AG04449 (cell line): Measurements from ENCODE around the gene ATRAID.

Source experiments
- CTCF ChIA-PET: fragments of 350-600 bp; formaldehyde crosslinking; extraction: SDS; loops from one replicate; lab custom pipeline; 2021; ENCODE audit warnings: antibody characterized with exemption; lab: Yijun Ruan, JAX
- POLR2A ChIA-PET: fragments of 400-600, 350-600 bp; formaldehyde crosslinking; extraction: SDS; loops from one replicate; lab custom pipeline; 2020; ENCODE audit warnings: antibody characterized with exemption, inconsistent platforms; lab: Yijun Ruan, JAX
- DNase-seq: peaks from one replicate; pipeline ENCODE4 v3.0.0-alpha.2; 2010; ENCODE audit warnings: low read depth, low spot score
- H3K4me3 ChIP-seq: 2 replicates; pipeline ENCODE4 v1.5.1; 2011; ENCODE audit warnings: low read depth, mild to moderate bottlenecking, control low read depth, low read length
- TF ChIP-seq, protein P1 (sequence below): IDR thresholded peaks from one replicate; pipeline ENCODE4 v1.5.1; 2011; ENCODE audit warnings: mild to moderate bottlenecking, moderate library complexity, low read length, control low read depth, inconsistent platforms; ENCODE audit not compliant: insufficient read depth; ENCODE audit errors: missing control alignments

ATRAID gene

DNA sequence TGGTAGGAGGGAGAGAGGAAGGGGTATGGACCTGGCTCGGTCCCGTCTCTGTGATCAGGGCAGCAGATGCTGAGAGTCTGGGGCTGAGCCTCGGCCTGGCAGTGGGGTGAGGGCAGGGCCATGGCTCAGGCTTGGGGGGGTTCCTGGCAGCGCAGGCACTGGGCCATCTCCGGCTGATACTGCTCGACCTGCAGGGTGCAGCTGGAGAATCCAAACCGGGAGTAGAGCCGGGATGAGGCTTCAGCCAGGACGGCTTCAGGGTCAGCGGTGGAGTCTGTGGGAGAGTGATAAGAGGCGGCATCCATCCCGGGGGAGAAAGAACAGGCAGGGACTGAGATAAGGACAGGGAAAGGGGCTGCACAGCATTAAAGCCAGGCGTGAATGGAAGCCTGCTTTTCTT, 43.3 kb downstream of the ATRAID start:
- TF ChIP-seq, protein P1, sequence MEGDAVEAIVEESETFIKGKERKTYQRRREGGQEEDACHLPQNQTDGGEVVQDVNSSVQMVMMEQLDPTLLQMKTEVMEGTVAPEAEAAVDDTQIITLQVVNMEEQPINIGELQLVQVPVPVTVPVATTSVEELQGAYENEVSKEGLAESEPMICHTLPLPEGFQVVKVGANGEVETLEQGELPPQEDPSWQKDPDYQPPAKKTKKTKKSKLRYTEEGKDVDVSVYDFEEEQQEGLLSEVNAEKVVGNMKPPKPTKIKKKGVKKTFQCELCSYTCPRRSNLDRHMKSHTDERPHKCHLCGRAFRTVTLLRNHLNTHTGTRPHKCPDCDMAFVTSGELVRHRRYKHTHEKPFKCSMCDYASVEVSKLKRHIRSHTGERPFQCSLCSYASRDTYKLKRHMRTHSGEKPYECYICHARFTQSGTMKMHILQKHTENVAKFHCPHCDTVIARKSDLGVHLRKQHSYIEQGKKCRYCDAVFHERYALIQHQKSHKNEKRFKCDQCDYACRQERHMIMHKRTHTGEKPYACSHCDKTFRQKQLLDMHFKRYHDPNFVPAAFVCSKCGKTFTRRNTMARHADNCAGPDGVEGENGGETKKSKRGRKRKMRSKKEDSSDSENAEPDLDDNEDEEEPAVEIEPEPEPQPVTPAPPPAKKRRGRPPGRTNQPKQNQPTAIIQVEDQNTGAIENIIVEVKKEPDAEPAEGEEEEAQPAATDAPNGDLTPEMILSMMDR = no peak
- CTCF ChIA-PET = interaction anchor here (0.5 to 5.5 kb wide), 6 partner anchors 10 to 48 kb away, joined by 3 to 48 read pairs (median 4); partner anchors contain the start of gene TRIM54
- POLR2A ChIA-PET = no interaction called here
- no peak for DNase-seq
- H3K4me3 ChIP-seq = no peak overlapping the region

DNA sequence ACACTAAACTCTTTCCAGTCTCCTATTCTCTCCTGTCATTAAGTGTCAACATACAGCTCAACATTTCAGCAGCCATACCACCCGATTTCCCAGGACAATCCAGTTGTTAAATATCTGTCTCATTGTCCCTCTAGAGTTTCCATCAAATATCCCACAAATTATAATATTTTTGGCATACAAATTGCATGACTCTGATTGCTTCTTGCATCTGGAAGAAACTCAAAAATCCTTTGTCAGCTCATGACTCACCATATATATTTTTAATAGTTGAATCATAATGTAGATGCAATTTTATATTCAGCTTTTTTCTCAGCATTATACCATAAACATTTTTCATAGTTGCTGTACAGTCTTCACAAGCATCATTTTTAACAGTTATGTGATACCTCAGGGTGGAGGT, 43.8 kb downstream of the ATRAID start:
- CTCF ChIA-PET = interaction anchor here (0.5 to 5.5 kb wide), 7 partner anchors 10 to 48 kb away, joined by 3 to 48 read pairs (median 3); partner anchors contain the start of gene TRIM54
- TF ChIP-seq, protein P1 = no peak
- POLR2A ChIA-PET = no interaction called here
- DNase-seq = no peak
- no peak overlapping the region for H3K4me3 ChIP-seq

GRCh38 chr2:27256855-27257454, 45.1 kb downstream of the ATRAID start:
- TF ChIP-seq, protein P1 = no peak
- no peak for DNase-seq
- CTCF ChIA-PET = interaction anchor here (1.1 to 5.5 kb wide), 3 partner anchors 8 to 46 kb away, joined by 5 to 48 read pairs (median 12); partner anchors contain the start of gene TRIM54
- H3K4me3 ChIP-seq = no peak overlapping the region
- POLR2A ChIA-PET = no interaction called here

- CTCF ChIA-PET = interaction anchor here (1.5 to 5.5 kb wide), 2 partner anchors 11 to 23 kb away, joined by 4 to 48 read pairs; partner anchors contain the start of gene TRIM54
- TF ChIP-seq, protein P1 = no peak
- DNase-seq = no peak
- H3K4me3 ChIP-seq = no peak overlapping the region
- POLR2A ChIA-PET = no interaction called here
Observed at GRCh38 chr2:27258051-27258450, 46.2 kb downstream of the ATRAID start.

GRCh38 chr2:27261241-27261925, 49.5 kb downstream of the ATRAID start:
- TF ChIP-seq, protein P1 = no peak
- no peak overlapping the region for H3K4me3 ChIP-seq
- ChIA-PET POLR2A (no interaction called here), CTCF (interaction anchor here (1.6 to 7.3 kb wide), 2 partner anchors 19 to 42 kb away, joined by 7 to 125 read pairs; partner anchors contain the start of genes DNAJC5G and TRIM54)
- no peak for DNase-seq

GRCh38 chr2:27261926-27262298, 50.1 kb downstream of the ATRAID start:
- CTCF ChIA-PET = interaction anchor here (1.6 to 7.3 kb wide), 2 partner anchors 18 to 41 kb away, joined by 7 to 125 read pairs; partner anchors contain the start of genes DNAJC5G and TRIM54
- TF ChIP-seq, protein P1 = no peak
- no peak for DNase-seq
- POLR2A ChIA-PET = no interaction called here
- no peak overlapping the region for H3K4me3 ChIP-seq
